ENCODE data around the gene TACC3.

DNA sequence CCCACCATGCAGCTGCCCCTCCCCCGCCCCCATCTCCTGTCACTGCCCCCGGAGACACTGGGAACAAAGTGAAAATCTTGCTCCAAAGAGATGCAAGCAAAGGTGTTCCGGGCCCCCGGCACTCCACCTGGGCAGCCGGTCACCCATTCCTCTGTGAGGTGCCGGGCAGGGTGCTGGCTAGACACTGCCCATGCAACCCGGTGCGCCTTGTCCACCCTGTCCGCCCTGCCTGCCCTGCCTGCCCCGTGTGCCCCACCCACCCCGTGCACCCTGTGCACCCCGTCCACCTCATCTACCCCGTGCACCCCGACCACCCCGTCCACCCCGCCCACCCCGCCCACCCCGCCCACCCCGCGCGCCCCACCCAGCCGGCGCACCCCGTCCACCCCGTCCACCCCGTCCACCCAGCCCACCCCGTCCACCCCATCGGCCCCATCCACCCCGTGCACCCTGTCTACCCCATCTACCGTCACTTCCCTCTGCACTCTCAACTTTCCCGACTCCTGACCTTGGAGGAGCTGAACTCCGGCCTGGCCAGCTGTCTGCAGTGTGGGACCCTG lies 39.9 kb downstream of the TACC3 start:
- TF ChIP-seq, protein P1, sequence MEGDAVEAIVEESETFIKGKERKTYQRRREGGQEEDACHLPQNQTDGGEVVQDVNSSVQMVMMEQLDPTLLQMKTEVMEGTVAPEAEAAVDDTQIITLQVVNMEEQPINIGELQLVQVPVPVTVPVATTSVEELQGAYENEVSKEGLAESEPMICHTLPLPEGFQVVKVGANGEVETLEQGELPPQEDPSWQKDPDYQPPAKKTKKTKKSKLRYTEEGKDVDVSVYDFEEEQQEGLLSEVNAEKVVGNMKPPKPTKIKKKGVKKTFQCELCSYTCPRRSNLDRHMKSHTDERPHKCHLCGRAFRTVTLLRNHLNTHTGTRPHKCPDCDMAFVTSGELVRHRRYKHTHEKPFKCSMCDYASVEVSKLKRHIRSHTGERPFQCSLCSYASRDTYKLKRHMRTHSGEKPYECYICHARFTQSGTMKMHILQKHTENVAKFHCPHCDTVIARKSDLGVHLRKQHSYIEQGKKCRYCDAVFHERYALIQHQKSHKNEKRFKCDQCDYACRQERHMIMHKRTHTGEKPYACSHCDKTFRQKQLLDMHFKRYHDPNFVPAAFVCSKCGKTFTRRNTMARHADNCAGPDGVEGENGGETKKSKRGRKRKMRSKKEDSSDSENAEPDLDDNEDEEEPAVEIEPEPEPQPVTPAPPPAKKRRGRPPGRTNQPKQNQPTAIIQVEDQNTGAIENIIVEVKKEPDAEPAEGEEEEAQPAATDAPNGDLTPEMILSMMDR (IDR thresholded peaks at IDR 0.05), result no peak
- no peak for TF ChIP-seq POLR2A (IDR thresholded peaks at IDR 0.05)

Measured in adrenal gland (tissue), 5 donors.